Activated T-helper 1 cell treated with anti-CD3 and anti-CD28 coated beads, Interleukin-2, amount 50 U/mL, for 16 hours (primary cell): Measurements from ENCODE around the gene ALK.

ENCODE experiments used
- DNase-seq, 2 donors: peaks; one replicate each; pipeline ENCODE4 v3.0.0-alpha.2; 2020; ENCODE audit warnings: low read depth in 1 of 2, low spot score in 1 of 2

ALK gene

GRCh38 chr2:29336341-29337241 lies 584.8 kb downstream of the ALK start:
- DNase-seq = no peak

GRCh38 chr2:29335396-29335795 lies 586.0 kb downstream of the ALK start:
- DNase-seq = no peak

GRCh38 chr2:29334706-29335105 lies 586.7 kb downstream of the ALK start:
- DNase-seq = no peak

- DNase-seq = no peak
Measured at GRCh38 chr2:29332540-29332939, 588.8 kb downstream of the ALK start.

GRCh38 chr2:29329899-29330298 lies 591.5 kb downstream of the ALK start:
- no peak for DNase-seq

- no peak for DNase-seq
Measured at GRCh38 chr2:29326926-29327325, 594.5 kb downstream of the ALK start.

- no peak for DNase-seq
Measured at GRCh38 chr2:29325544-29325943, 595.8 kb downstream of the ALK start.

GRCh38 chr2:29323961-29324360 lies 597.4 kb downstream of the ALK start:
- DNase-seq = no peak

GRCh38 chr2:29323301-29323700 lies 598.1 kb downstream of the ALK start:
- no peak for DNase-seq

- no peak for DNase-seq
Measured at GRCh38 chr2:29322011-29322410, 599.4 kb downstream of the ALK start.

GRCh38 chr2:29317801-29318485 lies 603.4 kb downstream of the ALK start:
- no peak for DNase-seq

GRCh38 chr2:29317077-29317517 lies 604.3 kb downstream of the ALK start:
- no peak for DNase-seq

GRCh38 chr2:29314816-29315571 lies 606.4 kb downstream of the ALK start:
- DNase-seq = peak; percentile 21 to 28

GRCh38 chr2:29311458-29311857 lies 609.9 kb downstream of the ALK start:
- DNase-seq = no peak

- no peak for DNase-seq
Measured at GRCh38 chr2:29310650-29311348, 610.6 kb downstream of the ALK start.

- DNase-seq = no peak
Measured at GRCh38 chr2:29309090-29310029, 612.0 kb downstream of the ALK start.

GRCh38 chr2:29308366-29308765 lies 613.0 kb downstream of the ALK start:
- DNase-seq = no peak

GRCh38 chr2:29307519-29307918 lies 613.9 kb downstream of the ALK start:
- no peak for DNase-seq

GRCh38 chr2:29305762-29306161 lies 615.6 kb downstream of the ALK start:
- DNase-seq = no peak
